HG02943 (cell line): ENCODE data around the gene ST8SIA1.

Source experiments
- ATAC-seq: cut with Tn5 transposase; IDR thresholded peaks from one replicate; pipeline ENCODE4 v1.9.1; 2021; ENCODE audit warnings: mild to moderate bottlenecking, low read depth, moderate library complexity; ENCODE audit not compliant: unreplicated experiment

ST8SIA1 gene

GRCh38 chr12:22248571-22249115 is 85.9 kb downstream of the ST8SIA1 start:
- no peak for ATAC-seq

- ATAC-seq = no peak
Measured at GRCh38 chr12:22248121-22248520, 86.4 kb downstream of the ST8SIA1 start.

- no peak for ATAC-seq
Measured at GRCh38 chr12:22246217-22246846, 88.2 kb downstream of the ST8SIA1 start.

- no peak for ATAC-seq
Measured at GRCh38 chr12:22242726-22243125, 91.8 kb downstream of the ST8SIA1 start.

GRCh38 chr12:22238211-22238610 is 96.3 kb downstream of the ST8SIA1 start:
- no peak for ATAC-seq

GRCh38 chr12:22234561-22234960 is 99.9 kb downstream of the ST8SIA1 start:
- no peak for ATAC-seq

- no peak for ATAC-seq
Measured at GRCh38 chr12:22231836-22232235, 102.7 kb downstream of the ST8SIA1 start.

- no peak for ATAC-seq
Measured at GRCh38 chr12:22231078-22231477, 103.4 kb downstream of the ST8SIA1 start.

- ATAC-seq = no peak
Measured at GRCh38 chr12:22230280-22230794, 104.2 kb downstream of the ST8SIA1 start.

- ATAC-seq = no peak
Measured at GRCh38 chr12:22229652-22230279, 104.7 kb downstream of the ST8SIA1 start.

- no peak for ATAC-seq
Measured at GRCh38 chr12:22228022-22228875, 106.3 kb downstream of the ST8SIA1 start.

- ATAC-seq = no peak
Measured at GRCh38 chr12:22223356-22223755, 111.2 kb downstream of the ST8SIA1 start.

GRCh38 chr12:22217556-22217955 is 117.0 kb downstream of the ST8SIA1 start:
- ATAC-seq = no peak

- no peak for ATAC-seq
Measured at GRCh38 chr12:22215467-22216253, 118.8 kb downstream of the ST8SIA1 start.

GRCh38 chr12:22211128-22211527 is 123.4 kb downstream of the ST8SIA1 start:
- ATAC-seq = no peak

GRCh38 chr12:22209422-22209821 is 125.1 kb downstream of the ST8SIA1 start:
- ATAC-seq = no peak

- no peak for ATAC-seq
Measured at GRCh38 chr12:22206111-22206728, 128.3 kb downstream of the ST8SIA1 start.

GRCh38 chr12:22204391-22204790 is 130.1 kb downstream of the ST8SIA1 start:
- no peak for ATAC-seq

GRCh38 chr12:22202847-22203246 is 131.7 kb downstream of the ST8SIA1 start:
- ATAC-seq = no peak

GRCh38 chr12:22201101-22201500 is 133.4 kb downstream of the ST8SIA1 start:
- ATAC-seq = no peak
